Spleen (tissue), 11 donors: Measurements from ENCODE around the gene STUM. TPM values are rescaled to one million over a fixed set of nuclear protein-coding genes. Genes with fewer than 3 reads are reported as not detected.

Experiments used
- DNase-seq: peaks from one replicate; pipeline ENCODE4 v3.0.0-alpha.2; 2020
- H3K27ac ChIP-seq, 8 donors: fragments of 200-600 bp; sonication (generic) in 7 of 8; 1 replicate in 4 of 8; 2 replicates in 4 of 8; pipeline versions ENCODE4 v1.5.0 to v1.8.0; 2016 to 2021; ENCODE audit warnings: inconsistent platforms in 4 of 8, mild to moderate bottlenecking in 4 of 8, moderate library complexity in 1 of 8
- H3K27me3 ChIP-seq, 7 donors: fragments of 200-600 bp; sonication (generic) in 6 of 7; replicated peaks in 1 of 7; 1 replicate in 4 of 7; 2 replicates in 3 of 7; pipeline versions ENCODE4 v1.5.0 to v1.8.0; 2016 to 2021; ENCODE audit warnings: inconsistent platforms in 3 of 7, mild to moderate bottlenecking in 1 of 7
- H3K36me3 ChIP-seq, 6 donors: fragments of 200-600 bp; sonication (generic) in 5 of 6; 1 replicate in 4 of 6; 2 replicates in 2 of 6; pipeline versions ENCODE4 v1.5.0 to v1.8.0; 2016 to 2021; ENCODE audit warnings: inconsistent platforms in 2 of 6
- H3K4me1 ChIP-seq, 6 donors: fragments of 200-600 bp; sonication (generic) in 5 of 6; 1 replicate in 3 of 6; 2 replicates in 3 of 6; pipeline versions ENCODE4 v1.5.0 to v1.8.0; 2016 to 2021; ENCODE audit warnings: inconsistent platforms in 3 of 6
- H3K4me3 ChIP-seq, 8 donors: fragments of 200-600 bp; sonication (generic) in 7 of 8; 1 replicate in 4 of 8; 2 replicates in 4 of 8; pipeline versions ENCODE4 v1.5.0 to v1.8.0; 2016 to 2021; ENCODE audit warnings: inconsistent platforms in 4 of 8, mild to moderate bottlenecking in 4 of 8, moderate library complexity in 2 of 8
- H3K9me3 ChIP-seq, 8 donors: fragments of 200-600 bp; sonication (generic) in 7 of 8; 1 replicate in 4 of 8; 2 replicates in 4 of 8; pipeline versions ENCODE4 v1.5.0 to v1.8.0; 2016 to 2021; ENCODE audit warnings: inconsistent platforms in 4 of 8
- POLR2A ChIP-seq, 3 donors: fragments of 450-650 bp; IDR thresholded peaks; one replicate each; pipeline ENCODE4 v1.5.1; 2017; ENCODE audit warnings: antibody characterized with exemption in 3 of 3, mild to moderate bottlenecking in 1 of 3
- POLR2AphosphoS5 ChIP-seq, 3 donors: sonication (generic); formaldehyde crosslinking; IDR thresholded peaks; one replicate each; pipeline ENCODE4 v1.5.1; 2017; ENCODE audit warnings: antibody characterized with exemption in 3 of 3
- WGBS, 5 donors: extraction: QIAGEN DNeasy Blood & Tissue Kit in 3 of 5; methylation state at CpG; one replicate each; pipeline versions ENCODE4 v1.1.5 to v1.1.7; 2013 to 2018; 5-methylcytosine and 5-hydroxymethylcytosine counted together
- intact Hi-C: fragments of 100-400 bp; cut with DNase I; formaldehyde crosslinking; loops from one replicate; pipeline ENCODE4 v1.15.0; 2023; ENCODE audit warnings: low total_unique reads
- polyA plus RNA-seq, 3 donors: library from polyadenylated mRNA; stranded (reverse); fragments of 200-250 nt; gene quantifications; one replicate each; pipeline ENCODE4 v1.2.1, GENCODE V29; 2013
- total RNA-seq, 7 donors: library from RNA; depleted of rRNA in 3 of 7; stranded (reverse); fragments of >200 nt in 3 of 7; fragmentation: NEBNext Ultra II Directional in 4 of 7; extraction: Animal tissue kit (Norgen Biotek cat#: 25700) in 4 of 7; gene quantifications; one replicate each; pipeline versions ENCODE4 v1.1.0 to v1.2.1, GENCODE V29; 2016 to 2021
- TF ChIP-seq, protein P1 (sequence below), 11 experiments: fragments of 200-600 bp in 7 of 11; fragments of 450-650 bp in 4 of 11; sonication (generic) in 4 of 11; IDR thresholded peaks in 8 of 11; conservative IDR thresholded peaks in 3 of 11; 1 replicate in 7 of 11; 2 replicates in 4 of 11; pipeline versions ENCODE4 v1.4.0 to v1.8.0; 2016 to 2021; ENCODE audit warnings: antibody characterized with exemption in 11 of 11, inconsistent platforms in 4 of 11, mild to moderate bottlenecking in 1 of 11
- donor health status: healthy with polysubstance abuse.
- donor health status: DM: no; HTN: no; CAD: no; lungs with moderate emphysema.
- donor health status: DM: no; HTN: no; CAD: no.
- donor health status: Bipolar disorder and iron deficiency.
- donor health status: healthy.
- donor health status: DM: no; HTN: no; CAD: no.
- donor health status: DM: yes; HTN: yes; CAD: no.

STUM gene
- total and polyA plus RNA-seq, 10 donors = 0.11 to 2.8 (median 0.49) TPM

DNA sequence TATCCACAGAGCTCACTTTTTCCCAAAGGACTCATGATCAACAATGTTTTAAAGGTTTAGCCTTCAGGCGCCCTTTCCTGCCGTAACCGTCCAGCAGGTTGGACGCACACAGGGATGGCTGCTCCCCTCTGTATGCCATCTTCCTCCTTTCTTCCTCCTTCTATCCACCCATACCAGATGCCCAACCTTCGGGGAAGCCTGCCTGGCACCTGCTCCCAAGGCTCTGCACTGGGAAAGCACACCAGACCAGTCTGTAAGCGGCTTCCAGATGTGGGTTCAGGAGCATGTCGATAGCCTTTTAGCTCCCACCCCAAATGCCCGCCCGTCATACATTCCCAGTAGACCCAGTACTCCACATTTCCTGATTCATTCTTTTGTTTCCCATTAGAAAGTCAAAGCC lies 52.9 kb downstream of the STUM start:
- Histone ChIP-seq H3K36me3 (no peaks in the 10 kb centered on the region), H3K9me3 (no peaks in the 10 kb centered on the region), H3K27me3 (peaks cover 0 to 7% (median 0%) of the 10 kb centered on the region in 7 donors), H3K4me3 (no peak overlapping the region), H3K4me1 (peaks cover 0 to 30% (median 14%) of the 10 kb centered on the region in 6 donors), H3K27ac (no peak overlapping the region)
- WGBS, 5 donors = 87 to 97% (median 95%) methylated on average over 9 of the region's 9 CpGs
- DNase-seq = peak; percentile 46
- TF ChIP-seq POLR2AphosphoS5 (IDR thresholded peaks at IDR 0.05) (no peak), POLR2A (IDR thresholded peaks at IDR 0.05) (no peak)
- TF ChIP-seq, protein P1, sequence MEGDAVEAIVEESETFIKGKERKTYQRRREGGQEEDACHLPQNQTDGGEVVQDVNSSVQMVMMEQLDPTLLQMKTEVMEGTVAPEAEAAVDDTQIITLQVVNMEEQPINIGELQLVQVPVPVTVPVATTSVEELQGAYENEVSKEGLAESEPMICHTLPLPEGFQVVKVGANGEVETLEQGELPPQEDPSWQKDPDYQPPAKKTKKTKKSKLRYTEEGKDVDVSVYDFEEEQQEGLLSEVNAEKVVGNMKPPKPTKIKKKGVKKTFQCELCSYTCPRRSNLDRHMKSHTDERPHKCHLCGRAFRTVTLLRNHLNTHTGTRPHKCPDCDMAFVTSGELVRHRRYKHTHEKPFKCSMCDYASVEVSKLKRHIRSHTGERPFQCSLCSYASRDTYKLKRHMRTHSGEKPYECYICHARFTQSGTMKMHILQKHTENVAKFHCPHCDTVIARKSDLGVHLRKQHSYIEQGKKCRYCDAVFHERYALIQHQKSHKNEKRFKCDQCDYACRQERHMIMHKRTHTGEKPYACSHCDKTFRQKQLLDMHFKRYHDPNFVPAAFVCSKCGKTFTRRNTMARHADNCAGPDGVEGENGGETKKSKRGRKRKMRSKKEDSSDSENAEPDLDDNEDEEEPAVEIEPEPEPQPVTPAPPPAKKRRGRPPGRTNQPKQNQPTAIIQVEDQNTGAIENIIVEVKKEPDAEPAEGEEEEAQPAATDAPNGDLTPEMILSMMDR (IDR thresholded peaks at IDR 0.05 in 8 of 11, conservative IDR thresholded peaks at IDR 0.05 in 3 of 11) = no peak
- intact Hi-C loops = loop anchor here (10.0 kb wide), 1 partner anchor 177 kb away; no protein-coding TSS in a partner anchor

- no peaks in the 10 kb centered on the region for H3K36me3 ChIP-seq
- 76 to 86% (median 83%) methylated on average over 20 to 24 of the region's 24 CpGs for WGBS, 5 donors
- no peaks in the 10 kb centered on the region for H3K9me3 ChIP-seq
- peak; percentile 68 for DNase-seq
- H3K27me3 ChIP-seq = peaks cover 0 to 7% (median 0%) of the 10 kb centered on the region in 7 donors
- no peak overlapping the region for H3K4me3 ChIP-seq
- peak in 1 of 3 donors; percentile 7 for TF ChIP-seq POLR2AphosphoS5 (IDR thresholded peaks at IDR 0.05)
- no peak for TF ChIP-seq POLR2A (IDR thresholded peaks at IDR 0.05)
- TF ChIP-seq, protein P1 (IDR thresholded peaks at IDR 0.05 in 8 of 11, conservative IDR thresholded peaks at IDR 0.05 in 3 of 11) = no peak
- intact Hi-C loops = loop anchor here (10.0 kb wide), 1 partner anchor 178 kb away; no protein-coding TSS in a partner anchor
- peak overlapping the region in 5 of 8 donors; percentile 31 to 59 (median 48) for H3K27ac ChIP-seq
- H3K4me1 ChIP-seq = peaks cover 0 to 30% (median 14%) of the 10 kb centered on the region in 6 donors
Measured at GRCh38 chr1:226602186-226603021, 53.8 kb downstream of the STUM start.

- peak; percentile 44 for DNase-seq
- WGBS, 5 donors = 48 to 73% (median 66%) methylated on average over 8 of the region's 8 CpGs
Measured at GRCh38 chr1:226603022-226603857, 54.7 kb downstream of the STUM start.

GRCh38 chr1:226603858-226604559 lies 55.4 kb downstream of the STUM start:
- DNase-seq = peak; percentile 46
- TF ChIP-seq POLR2AphosphoS5 (IDR thresholded peaks at IDR 0.05) = no peak
- TF ChIP-seq, protein P1 (IDR thresholded peaks at IDR 0.05 in 8 of 11, conservative IDR thresholded peaks at IDR 0.05 in 3 of 11) = no peak
- no peak for TF ChIP-seq POLR2A (IDR thresholded peaks at IDR 0.05)
- Histone ChIP-seq H3K27me3 (peaks cover 0 to 12% (median 4%) of the 10 kb centered on the region in 7 donors), H3K4me3 (no peak overlapping the region), H3K4me1 (peaks cover 0 to 30% (median 14%) of the 10 kb centered on the region in 6 donors), H3K36me3 (no peaks in the 10 kb centered on the region), H3K9me3 (no peaks in the 10 kb centered on the region), H3K27ac (peak overlapping the region in 1 of 8 donors; percentile 57)
- intact Hi-C loops = loop anchor here (10.0 kb wide), 1 partner anchor 179 kb away; no protein-coding TSS in a partner anchor
- WGBS, 5 donors = 66 to 82% (median 78%) methylated on average over 17 to 19 of the region's 19 CpGs

More at GRCh38 chr1:226603022-226603857, 54.7 kb downstream of the STUM start:
- no peaks in the 10 kb centered on the region for H3K36me3 ChIP-seq
- H3K4me3 ChIP-seq = peak overlapping the region in 3 of 8 donors; percentile 4 to 37 (median 27)
- TF ChIP-seq POLR2AphosphoS5 (IDR thresholded peaks at IDR 0.05) (peak in 1 of 3 donors; percentile 38), POLR2A (IDR thresholded peaks at IDR 0.05) (no peak)
- H3K9me3 ChIP-seq = no peaks in the 10 kb centered on the region
- peaks cover 0 to 30% (median 14%) of the 10 kb centered on the region in 6 donors for H3K4me1 ChIP-seq
- peak overlapping the region in 6 of 8 donors; percentile 31 to 59 (median 47) for H3K27ac ChIP-seq
- intact Hi-C loops = loop anchor here (10.0 kb wide), 1 partner anchor 178 kb away; no protein-coding TSS in a partner anchor
- peaks cover 0 to 6% (median 0%) of the 10 kb centered on the region in 7 donors for H3K27me3 ChIP-seq
